Mucosa of descending colon (tissue), 3 donors: ENCODE measurements around the gene GFPT2. TPM values are rescaled to one million over a fixed set of nuclear protein-coding genes. Genes with fewer than 3 reads are reported as not detected.

ENCODE experiments used
- ATAC-seq: fragments of 200-7000 bp; cut with Tn5 transposase; one replicate; pipeline ENCODE4 v1.9.1; 2020; ENCODE audit warnings: mild to moderate bottlenecking, moderate library complexity
- DNase-seq, 3 donors: peaks; one replicate each; pipeline ENCODE4 v3.0.0-alpha.2; 2020
- H3K36me3 ChIP-seq: fragments of 200-600 bp; one replicate; pipeline ENCODE4 v1.8.0; 2021; ENCODE audit warnings: low read depth, mild to moderate bottlenecking
- H3K4me1 ChIP-seq: fragments of 200-600 bp; one replicate; pipeline ENCODE4 v1.8.0; 2021; ENCODE audit warnings: low read depth, mild to moderate bottlenecking
- H3K4me3 ChIP-seq: fragments of 200-600 bp; one replicate; pipeline ENCODE4 v1.8.0; 2021; ENCODE audit warnings: mild to moderate bottlenecking
- H3K9me3 ChIP-seq: fragments of 200-600 bp; one replicate; pipeline ENCODE4 v1.8.0; 2021; ENCODE audit warnings: mild to moderate bottlenecking
- intact Hi-C, 2 donors: fragments of 100-400 bp; cut with DNase I in 1 of 2; cut with micrococcal nuclease in 1 of 2; formaldehyde crosslinking; loops; one replicate each; pipeline versions ENCODE4 v1.11.0 to v1.11.1; 2022; cut with DNase I, micrococcal nuclease
- total RNA-seq, 3 donors: library from RNA; stranded (reverse); fragmentation: NEBNext Ultra II Directional in 2 of 3; extraction: Animal tissue kit (Norgen Biotek cat#: 25700) in 2 of 3; gene quantifications; one replicate each; pipeline versions ENCODE4 v1.2.1 to v1.2.4, GENCODE V29; 2021 to 2023
- TF ChIP-seq, protein P1 (sequence below): fragments of 200-600 bp; IDR thresholded peaks from one replicate; pipeline ENCODE4 v1.8.0; 2022; ENCODE audit warnings: antibody characterized with exemption, mild to moderate bottlenecking
- donor health status: DM: no; HTN: no; CAD: no; lungs with moderate emphysema.
- donor health status: DM: no; HTN: no; CAD: no.
- donor health status: DM: no; HTN: yes; CAD: no.

The GFPT2 gene
- total RNA-seq, 3 donors from 2014 or later, result 1.3 to 17.4 (median 7.9) TPM

DNA sequence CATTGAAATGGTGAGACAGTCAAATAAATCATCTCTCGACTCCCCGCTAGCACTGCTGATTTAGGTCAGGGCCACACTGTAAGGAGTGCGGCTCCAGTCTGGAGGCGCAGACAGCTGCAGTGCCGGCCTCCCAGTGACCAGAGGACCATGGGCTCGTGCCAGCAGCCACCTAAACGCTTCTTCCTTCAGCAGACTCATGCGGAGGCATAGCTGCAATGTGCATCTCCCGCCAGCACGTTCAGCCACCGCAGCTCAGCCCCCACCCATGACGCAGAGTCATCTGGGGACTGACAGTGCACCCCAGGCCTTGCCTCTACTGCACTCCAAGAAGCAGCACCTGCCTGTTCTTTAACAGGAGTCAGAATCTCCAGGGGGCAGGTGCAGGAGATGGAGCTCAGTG is 47.7 kb downstream of the GFPT2 start:
- no peaks in the 10 kb centered on the region for H3K9me3 ChIP-seq
- intact Hi-C loops, result no loop called here
- no peak for ATAC-seq
- no peaks in the 10 kb centered on the region for H3K4me1 ChIP-seq
- no peak overlapping the region for H3K4me3 ChIP-seq
- H3K36me3 ChIP-seq, result no peaks in the 10 kb centered on the region
- TF ChIP-seq, protein P1, sequence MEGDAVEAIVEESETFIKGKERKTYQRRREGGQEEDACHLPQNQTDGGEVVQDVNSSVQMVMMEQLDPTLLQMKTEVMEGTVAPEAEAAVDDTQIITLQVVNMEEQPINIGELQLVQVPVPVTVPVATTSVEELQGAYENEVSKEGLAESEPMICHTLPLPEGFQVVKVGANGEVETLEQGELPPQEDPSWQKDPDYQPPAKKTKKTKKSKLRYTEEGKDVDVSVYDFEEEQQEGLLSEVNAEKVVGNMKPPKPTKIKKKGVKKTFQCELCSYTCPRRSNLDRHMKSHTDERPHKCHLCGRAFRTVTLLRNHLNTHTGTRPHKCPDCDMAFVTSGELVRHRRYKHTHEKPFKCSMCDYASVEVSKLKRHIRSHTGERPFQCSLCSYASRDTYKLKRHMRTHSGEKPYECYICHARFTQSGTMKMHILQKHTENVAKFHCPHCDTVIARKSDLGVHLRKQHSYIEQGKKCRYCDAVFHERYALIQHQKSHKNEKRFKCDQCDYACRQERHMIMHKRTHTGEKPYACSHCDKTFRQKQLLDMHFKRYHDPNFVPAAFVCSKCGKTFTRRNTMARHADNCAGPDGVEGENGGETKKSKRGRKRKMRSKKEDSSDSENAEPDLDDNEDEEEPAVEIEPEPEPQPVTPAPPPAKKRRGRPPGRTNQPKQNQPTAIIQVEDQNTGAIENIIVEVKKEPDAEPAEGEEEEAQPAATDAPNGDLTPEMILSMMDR, result no peak
- no peak for DNase-seq

DNA sequence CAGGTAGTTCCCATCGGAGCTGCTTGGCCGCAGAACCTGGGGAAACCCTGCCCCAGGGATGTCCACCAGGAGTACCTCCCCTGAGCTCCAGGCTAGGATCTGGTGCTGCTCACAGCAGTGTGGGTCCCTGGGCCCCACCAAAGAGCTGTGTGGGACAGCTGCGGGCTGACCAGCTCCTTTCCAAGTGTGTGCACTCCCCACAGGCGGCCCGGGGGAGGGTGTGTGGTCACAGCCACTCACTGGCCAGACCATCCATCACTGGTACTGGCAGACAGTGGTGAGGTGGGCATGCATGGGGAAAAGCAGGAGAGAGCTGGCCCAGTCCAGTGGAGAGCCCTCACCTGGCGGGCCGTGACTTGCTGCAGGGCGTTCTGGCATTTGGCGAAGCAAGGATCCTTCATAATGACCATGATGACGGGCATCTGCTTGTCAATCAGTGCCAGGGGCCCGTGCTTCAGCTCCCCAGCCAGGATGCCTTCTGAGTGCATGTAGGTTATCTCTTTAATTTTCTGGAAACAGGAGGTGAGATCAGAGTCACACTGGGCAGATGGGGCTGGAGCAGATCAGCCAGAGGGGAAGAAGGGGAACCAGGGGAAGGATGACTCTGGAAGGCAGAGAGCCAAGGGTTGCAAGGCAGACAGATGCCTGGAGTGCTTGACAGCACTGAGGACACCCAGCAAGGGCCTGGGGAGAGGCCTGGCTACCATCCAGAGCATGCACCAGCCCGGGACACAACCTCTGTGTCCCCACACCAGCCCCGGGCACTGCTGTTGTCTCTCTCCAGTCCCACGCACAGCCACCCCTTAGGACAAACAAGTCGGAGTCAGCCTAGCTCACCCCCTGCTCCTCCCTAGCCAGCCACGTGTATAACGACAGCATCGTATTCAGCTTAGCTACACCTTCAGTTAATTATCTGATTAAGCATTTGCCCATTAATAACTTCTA is 48.4 kb downstream of the GFPT2 start:
- TF ChIP-seq, protein P1, result no peak
- Histone ChIP-seq H3K9me3 (no peaks in the 10 kb centered on the region), H3K4me1 (no peaks in the 10 kb centered on the region), H3K36me3 (no peaks in the 10 kb centered on the region), H3K4me3 (no peak overlapping the region)
- DNase-seq, result no peak
- ATAC-seq, result no peak
- intact Hi-C loops, result no loop called here

DNA sequence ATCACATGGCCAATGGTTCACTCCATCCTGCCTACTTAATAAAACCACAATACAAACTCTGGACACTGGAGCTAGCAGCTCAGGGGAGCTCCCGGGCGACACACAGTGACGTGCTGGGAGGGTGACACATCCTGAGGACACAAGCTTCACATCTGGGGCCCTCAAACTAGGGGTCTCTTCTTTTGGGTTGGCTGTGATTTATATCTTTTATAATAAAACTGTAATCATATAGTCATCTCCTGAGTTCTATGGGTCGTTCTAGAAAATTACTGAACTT is 49.2 kb downstream of the GFPT2 start:
- no peak for DNase-seq
- TF ChIP-seq, protein P1, result no peak
- no peaks in the 10 kb centered on the region for H3K4me1 ChIP-seq
- H3K36me3 ChIP-seq, result no peaks in the 10 kb centered on the region
- no peak for ATAC-seq
- no peaks in the 10 kb centered on the region for H3K9me3 ChIP-seq
- H3K4me3 ChIP-seq, result no peak overlapping the region
- intact Hi-C loops, result no loop called here

DNA sequence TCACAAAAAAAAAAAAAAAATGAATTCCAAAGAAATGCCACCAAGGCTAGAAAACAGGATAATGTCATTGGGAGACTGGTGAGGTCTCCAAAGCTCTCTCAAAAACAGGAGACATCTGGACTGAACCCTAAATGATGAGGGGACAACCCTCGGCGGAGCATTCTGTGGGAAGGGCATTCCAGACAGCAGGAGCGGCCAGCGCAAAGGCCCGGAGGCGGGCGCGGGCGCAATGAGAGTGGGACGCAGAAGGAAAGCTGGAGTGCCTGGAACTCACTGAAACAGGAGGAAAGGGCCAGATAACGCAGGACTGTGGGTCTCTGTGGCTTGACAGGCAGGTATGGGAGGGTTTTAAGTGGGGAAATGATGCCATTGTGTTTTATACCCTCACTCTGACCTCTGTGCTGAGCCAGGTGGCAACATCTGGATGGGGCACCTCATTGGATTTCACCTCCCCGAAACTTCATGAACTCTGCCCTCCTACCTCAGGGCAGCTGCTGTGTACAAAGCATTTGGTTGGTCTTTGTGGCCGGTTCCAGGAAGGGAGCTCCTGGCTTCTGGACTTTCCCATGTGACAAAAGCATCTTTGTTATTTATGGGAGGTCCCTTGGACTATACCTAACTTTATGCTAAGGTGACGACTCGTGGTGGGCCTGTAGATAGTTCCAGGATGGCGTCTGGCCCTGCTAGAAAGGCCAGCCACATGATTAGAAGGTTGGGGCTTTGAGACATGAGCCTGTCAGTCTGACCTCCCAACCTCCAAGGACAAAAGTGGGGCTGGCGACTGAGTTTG is 49.7 kb downstream of the GFPT2 start:
- TF ChIP-seq, protein P1, result no peak
- H3K36me3 ChIP-seq, result no peaks in the 10 kb centered on the region
- ATAC-seq, result no peak
- no peaks in the 10 kb centered on the region for H3K4me1 ChIP-seq
- H3K9me3 ChIP-seq, result no peaks in the 10 kb centered on the region
- intact Hi-C loops, result no loop called here
- no peak overlapping the region for H3K4me3 ChIP-seq
- no peak for DNase-seq

DNA sequence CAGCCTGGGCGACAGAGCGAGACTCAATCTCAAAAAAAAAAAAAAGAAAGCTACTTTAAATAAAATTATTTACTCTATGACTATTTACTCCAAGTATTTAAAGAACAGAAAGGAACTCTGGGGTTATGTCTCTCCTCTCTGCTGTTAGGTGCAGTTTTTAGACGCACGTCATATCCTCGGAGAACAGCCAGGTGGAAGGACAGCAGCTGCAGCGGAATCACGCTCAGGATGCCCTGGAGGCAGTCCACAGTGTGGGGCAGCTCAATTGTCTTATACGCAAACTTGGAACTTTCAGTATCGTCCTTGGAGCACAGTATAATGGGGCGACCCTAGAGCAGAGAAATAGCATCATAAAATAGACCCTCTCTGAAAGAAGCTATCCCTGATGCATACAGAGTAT is 50.9 kb downstream of the GFPT2 start:
- intact Hi-C loops, result no loop called here
- ATAC-seq (no peak), DNase-seq (no peak)
- TF ChIP-seq, protein P1, result no peak
- Histone ChIP-seq H3K36me3 (no peaks in the 10 kb centered on the region), H3K9me3 (no peaks in the 10 kb centered on the region), H3K4me1 (no peaks in the 10 kb centered on the region), H3K4me3 (no peak overlapping the region)
